ENCODE data around the gene LAMA2.

DNA sequence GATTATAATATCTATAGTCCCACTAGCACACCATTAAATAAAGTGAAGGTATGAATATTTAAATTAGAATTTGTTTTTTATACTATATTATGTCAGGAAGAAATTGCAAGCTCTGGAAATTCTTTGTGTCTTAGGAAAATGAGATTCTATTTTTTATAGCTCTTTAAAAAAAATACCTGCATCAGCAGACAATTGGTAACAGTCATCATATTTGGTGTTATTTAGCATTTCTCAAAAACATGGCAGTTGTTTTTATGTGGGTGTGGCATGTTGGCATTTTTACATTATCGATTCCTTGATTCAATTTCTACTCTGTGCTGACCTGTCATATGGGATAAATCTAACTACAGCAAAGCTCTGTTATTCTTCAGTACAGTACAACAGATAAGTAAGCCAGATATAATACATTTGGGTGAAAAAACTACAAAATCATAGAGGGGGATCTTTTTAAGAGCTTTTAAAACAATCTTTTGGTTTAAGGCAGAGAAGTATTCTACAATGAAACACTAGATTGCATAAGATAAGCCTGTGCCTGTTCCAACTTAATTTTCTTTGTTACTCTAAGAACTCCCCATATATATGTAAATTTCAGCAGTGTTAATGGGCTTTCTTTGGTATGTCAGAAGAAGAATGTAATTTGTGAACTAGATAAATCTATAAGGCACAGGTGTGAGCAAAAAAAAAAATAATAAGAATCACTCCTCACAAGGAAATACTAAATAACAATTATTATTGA is 71.5 kb downstream of the LAMA2 start:
- TF ChIP-seq, protein P1, sequence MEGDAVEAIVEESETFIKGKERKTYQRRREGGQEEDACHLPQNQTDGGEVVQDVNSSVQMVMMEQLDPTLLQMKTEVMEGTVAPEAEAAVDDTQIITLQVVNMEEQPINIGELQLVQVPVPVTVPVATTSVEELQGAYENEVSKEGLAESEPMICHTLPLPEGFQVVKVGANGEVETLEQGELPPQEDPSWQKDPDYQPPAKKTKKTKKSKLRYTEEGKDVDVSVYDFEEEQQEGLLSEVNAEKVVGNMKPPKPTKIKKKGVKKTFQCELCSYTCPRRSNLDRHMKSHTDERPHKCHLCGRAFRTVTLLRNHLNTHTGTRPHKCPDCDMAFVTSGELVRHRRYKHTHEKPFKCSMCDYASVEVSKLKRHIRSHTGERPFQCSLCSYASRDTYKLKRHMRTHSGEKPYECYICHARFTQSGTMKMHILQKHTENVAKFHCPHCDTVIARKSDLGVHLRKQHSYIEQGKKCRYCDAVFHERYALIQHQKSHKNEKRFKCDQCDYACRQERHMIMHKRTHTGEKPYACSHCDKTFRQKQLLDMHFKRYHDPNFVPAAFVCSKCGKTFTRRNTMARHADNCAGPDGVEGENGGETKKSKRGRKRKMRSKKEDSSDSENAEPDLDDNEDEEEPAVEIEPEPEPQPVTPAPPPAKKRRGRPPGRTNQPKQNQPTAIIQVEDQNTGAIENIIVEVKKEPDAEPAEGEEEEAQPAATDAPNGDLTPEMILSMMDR (IDR thresholded peaks at IDR 0.05): no peak
- TF ChIP-seq POLR2A (IDR thresholded peaks at IDR 0.05): no peak
